MM.1S (cell line): Measurements from ENCODE around the gene NTN4.

ENCODE experiments used
- DNase-seq: peaks from one replicate; pipeline ENCODE4 v3.0.0-alpha.2; 2015
- H2AFZ ChIP-seq: fragments of 300-600 bp; sonication (generic); 2 replicates; pipeline ENCODE4 v1.6.0; 2016; ENCODE audit warnings: antibody characterized with exemption, low read length
- H3F3A ChIP-seq: fragments of 300-600 bp; sonication (generic); 2 replicates; pipeline ENCODE4 v1.6.1; 2016; ENCODE audit warnings: mild to moderate bottlenecking, antibody characterized with exemption, low read length, moderate library complexity, mixed read lengths; ENCODE audit not compliant: insufficient read depth
- H3K27ac ChIP-seq: fragments of 300-600 bp; sonication (generic); 2 replicates; pipeline ENCODE4 v1.5.1; 2016; ENCODE audit warnings: mild to moderate bottlenecking, low read length
- H3K27me3 ChIP-seq: fragments of 300-600 bp; sonication (generic); replicated peaks from 2 replicates; pipeline ENCODE4 v1.6.0; 2016; ENCODE audit warnings: low read length; ENCODE audit not compliant: insufficient read depth
- H3K36me3 ChIP-seq: fragments of 300-600 bp; sonication (generic); replicated peaks from 2 replicates; pipeline ENCODE4 v1.6.1; 2016; ENCODE audit warnings: mild to moderate bottlenecking, low read length, mixed read lengths; ENCODE audit not compliant: insufficient read depth
- H3K4me1 ChIP-seq: fragments of 300-600 bp; sonication (generic); 2 replicates; pipeline ENCODE4 v1.6.1; 2016; ENCODE audit warnings: low read length, mixed read lengths
- H3K4me2 ChIP-seq: fragments of 300-600 bp; sonication (generic); 2 replicates; pipeline ENCODE4 v1.6.0; 2016; ENCODE audit warnings: low read depth, low read length
- H3K4me3 ChIP-seq: fragments of 300-600 bp; sonication (generic); 2 replicates; pipeline ENCODE4 v1.5.1; 2016; ENCODE audit warnings: low read length, mixed read lengths
- H3K79me2 ChIP-seq: fragments of 300-600 bp; sonication (generic); 2 replicates; pipeline ENCODE4 v1.6.1; 2016; ENCODE audit warnings: mixed run types, low read length, mixed read lengths
- H3K9ac ChIP-seq: fragments of 300-600 bp; sonication (generic); 2 replicates; pipeline ENCODE4 v1.6.1; 2016; ENCODE audit warnings: low read length, mixed read lengths
- H3K9me2 ChIP-seq: fragments of 300-600 bp; sonication (generic); replicated peaks from 2 replicates; pipeline ENCODE4 v1.6.1; 2016; ENCODE audit warnings: mild to moderate bottlenecking, low read length, mixed read lengths; ENCODE audit not compliant: insufficient read depth
- H3K9me3 ChIP-seq: fragments of 300-600 bp; sonication (generic); replicated peaks from 2 replicates; pipeline ENCODE4 v1.6.1; 2016; ENCODE audit warnings: mild to moderate bottlenecking, low read length, mixed read lengths; ENCODE audit not compliant: insufficient read depth
- H4K20me1 ChIP-seq: fragments of 300-600 bp; sonication (generic); 2 replicates; pipeline ENCODE4 v1.6.1; 2016; ENCODE audit warnings: mild to moderate bottlenecking, low read length, moderate library complexity, mixed read lengths; ENCODE audit not compliant: insufficient read depth
- CTCF ChIP-seq: fragments of 300-600 bp; sonication (generic); IDR thresholded peaks from 2 replicates; pipeline ENCODE4 v1.5.1; 2016; ENCODE audit warnings: antibody characterized with exemption, low read length, mixed read lengths
- EZH2 ChIP-seq: fragments of 300-600 bp; sonication (generic); optimal IDR thresholded peaks from 2 replicates; pipeline ENCODE3; 2017; ENCODE audit warnings: low read depth, mild to moderate bottlenecking, antibody characterized with exemption, low read length, mixed read lengths
- EZH2phosphoT487 ChIP-seq: fragments of 300-600 bp; sonication (generic); IDR thresholded peaks from 2 replicates; pipeline ENCODE4 v1.6.1; 2018; ENCODE audit warnings: antibody characterized with exemption, low read length

NTN4 gene

GRCh38 chr12:95623554-95624170, 166.9 kb downstream of the NTN4 start:
- Histone ChIP-seq H3K9me2 (no peaks in the 10 kb centered on the region), H3K4me2 (no peak overlapping the region; the same call in 1 of the 2 replicates), H3K36me3 (no peaks in the 10 kb centered on the region), H3K27me3 (no peaks in the 10 kb centered on the region), H3K27ac (no peak overlapping the region), H3F3A (no peaks in the 10 kb centered on the region), H4K20me1 (no peaks in the 10 kb centered on the region), H3K4me3 (no peak overlapping the region), H3K9ac (no peak overlapping the region), H3K9me3 (no peaks in the 10 kb centered on the region), H3K4me1 (no peaks in the 10 kb centered on the region), H3K79me2 (no peaks in the 10 kb centered on the region), H2AFZ (no peak overlapping the region)
- TF ChIP-seq EZH2 (no peak), CTCF (peak; percentile 70)
- peak; percentile 31 for DNase-seq

- DNase-seq = no peak
- no peak overlapping the region for H3K27ac ChIP-seq
- H3K27me3 ChIP-seq = no peaks in the 10 kb centered on the region
- no peak overlapping the region for H3K4me2 ChIP-seq
- no peaks in the 10 kb centered on the region for H4K20me1 ChIP-seq
- H3K9me2 ChIP-seq = no peaks in the 10 kb centered on the region
- H3K4me3 ChIP-seq = no peak overlapping the region
- no peaks in the 10 kb centered on the region for H3F3A ChIP-seq
- H3K9me3 ChIP-seq = no peaks in the 10 kb centered on the region
- TF ChIP-seq EZH2phosphoT487 (no peak), CTCF (no peak), EZH2 (no peak)
- H3K79me2 ChIP-seq = no peaks in the 10 kb centered on the region
- H2AFZ ChIP-seq = no peak overlapping the region
- H3K9ac ChIP-seq = no peak overlapping the region
- H3K36me3 ChIP-seq = no peaks in the 10 kb centered on the region
- no peaks in the 10 kb centered on the region for H3K4me1 ChIP-seq
These were observed 167.7 kb downstream of the NTN4 start for GRCh38 chr12:95622879-95623278.

GRCh38 chr12:95621725-95622124, 168.8 kb downstream of the NTN4 start:
- no peaks in the 10 kb centered on the region for H3K4me1 ChIP-seq
- no peak overlapping the region for H2AFZ ChIP-seq
- H3K27me3 ChIP-seq = no peaks in the 10 kb centered on the region
- H3K79me2 ChIP-seq = no peaks in the 10 kb centered on the region
- no peak overlapping the region for H3K9ac ChIP-seq
- TF ChIP-seq CTCF = no peak
- TF ChIP-seq EZH2phosphoT487 = no peak
- no peak for TF ChIP-seq EZH2
- H3K36me3 ChIP-seq = no peaks in the 10 kb centered on the region
- no peak overlapping the region for H3K4me2 ChIP-seq
- no peak overlapping the region for H3K4me3 ChIP-seq
- H3K9me2 ChIP-seq = no peaks in the 10 kb centered on the region
- H3F3A ChIP-seq = no peaks in the 10 kb centered on the region
- no peaks in the 10 kb centered on the region for H4K20me1 ChIP-seq
- DNase-seq = no peak
- no peaks in the 10 kb centered on the region for H3K9me3 ChIP-seq
- H3K27ac ChIP-seq = no peak overlapping the region
